Left ventricle myocardium inferior (tissue), 1 donor: ENCODE measurements around the gene PLA2G5. TPM values are rescaled to one million over a fixed set of nuclear protein-coding genes. Genes with fewer than 3 reads are reported as not detected.
A peak's percentile ranks its signal among the peaks of the same experiment; 100 is the strongest.
"Not testable (repeated sequence)": the region's sequence is repeated elsewhere in the genome, so short reads cannot be mapped to it uniquely, and the experiment has no call there.

ENCODE experiments used
- DNase-seq: peaks from one replicate; pipeline ENCODE4 v3.0.0-alpha.2; 2020
- H3K27ac ChIP-seq: fragments of 200-600 bp; replicated peaks from 2 replicates; pipeline ENCODE4 v1.8.0; 2021
- H3K27me3 ChIP-seq: fragments of 200-600 bp; 2 replicates; pipeline ENCODE4 v1.8.0; 2021; ENCODE audit warnings: low read depth
- H3K36me3 ChIP-seq: fragments of 200-600 bp; 2 replicates; pipeline ENCODE4 v1.8.0; 2021
- H3K4me1 ChIP-seq: fragments of 200-600 bp; 2 replicates; pipeline ENCODE4 v1.8.0; 2021
- H3K4me3 ChIP-seq: fragments of 200-600 bp; 2 replicates; pipeline ENCODE4 v1.8.0; 2021; ENCODE audit warnings: mild to moderate bottlenecking, moderate library complexity
- H3K9me3 ChIP-seq: fragments of 200-600 bp; replicated peaks from 2 replicates; pipeline ENCODE4 v1.8.0; 2021
- CTCF ChIP-seq: fragments of 200-600 bp; IDR thresholded peaks from 2 replicates; pipeline ENCODE4 v1.8.0; 2021; ENCODE audit warnings: antibody characterized with exemption, mild to moderate bottlenecking, borderline replicate concordance
- intact Hi-C: fragments of 100-400 bp; cut with micrococcal nuclease; formaldehyde crosslinking; loops from one replicate; pipeline ENCODE4 v1.11.0; 2022
- total RNA-seq: library from RNA; stranded (reverse); fragmentation: NEBNext Ultra II Directional; extraction: Animal tissue kit (Norgen Biotek cat#: 25700); gene quantifications from one replicate; pipeline ENCODE4 v1.2.1, GENCODE V29; 2021
- donor health status: DM: no; HTN: yes; CAD: no; lungs with severe emphysema.

The PLA2G5 gene
- total RNA-seq, 1 donor from 2014 or later = 51.4 TPM

GRCh38 chr1:20057886-20058420, 12.0 kb upstream of the PLA2G5 start:
- intact Hi-C loops = no loop called here
- Histone ChIP-seq H3K27ac (peak overlapping the region; percentile 41), H3K4me3 (no peak overlapping the region), H3K9me3 (no peaks in the 10 kb centered on the region), H3K4me1 (peaks cover 50% of the 10 kb centered on the region), H3K36me3 (peaks cover 5% of the 10 kb centered on the region), H3K27me3 (no peaks in the 10 kb centered on the region)
- no peak for DNase-seq
- TF ChIP-seq CTCF = no peak

- Histone ChIP-seq H3K27ac (peak overlapping the region; percentile 41), H3K4me1 (peaks cover 50% of the 10 kb centered on the region), H3K4me3 (no peak overlapping the region), H3K27me3 (no peaks in the 10 kb centered on the region), H3K36me3 (peaks cover 5% of the 10 kb centered on the region), H3K9me3 (no peaks in the 10 kb centered on the region)
- TF ChIP-seq CTCF = no peak
- no peak for DNase-seq
- intact Hi-C loops = no loop called here
These were observed 11.5 kb upstream of the PLA2G5 start for GRCh38 chr1:20058531-20058930.

GRCh38 chr1:20059847-20060246, 10.1 kb upstream of the PLA2G5 start:
- Histone ChIP-seq H3K36me3 (peaks cover 5% of the 10 kb centered on the region), H3K4me1 (peaks cover 39% of the 10 kb centered on the region), H3K9me3 (no peaks in the 10 kb centered on the region), H3K27me3 (no peaks in the 10 kb centered on the region), H3K27ac (no peak overlapping the region), H3K4me3 (no peak overlapping the region)
- DNase-seq = no peak
- TF ChIP-seq CTCF = no peak
- intact Hi-C loops = no loop called here

GRCh38 chr1:20060791-20061190, 9.2 kb upstream of the PLA2G5 start:
- H3K27ac ChIP-seq, H3K4me3 ChIP-seq, DNase-seq, intact Hi-C loops, H3K9me3 ChIP-seq, H3K36me3 ChIP-seq, H3K27me3 ChIP-seq: not testable (repeated sequence)
- peaks cover 29% of the 10 kb centered on the region for H3K4me1 ChIP-seq

- Histone ChIP-seq H3K9me3 (no peaks in the 10 kb centered on the region), H3K36me3 (peaks cover 5% of the 10 kb centered on the region), H3K27me3 (no peaks in the 10 kb centered on the region), H3K27ac (peak overlapping the region; percentile 10), H3K4me1 (peaks cover 25% of the 10 kb centered on the region), H3K4me3 (no peak overlapping the region)
- TF ChIP-seq CTCF = no peak
- DNase-seq = no peak
- intact Hi-C loops = no loop called here
These were observed 8.1 kb upstream of the PLA2G5 start for GRCh38 chr1:20061866-20062265.

- Histone ChIP-seq H3K4me3 (no peak overlapping the region), H3K27me3 (no peaks in the 10 kb centered on the region), H3K36me3 (peaks cover 5% of the 10 kb centered on the region), H3K27ac (no peak overlapping the region), H3K4me1 (peaks cover 15% of the 10 kb centered on the region), H3K9me3 (no peaks in the 10 kb centered on the region)
- intact Hi-C loops = no loop called here
- TF ChIP-seq CTCF = no peak
- DNase-seq = no peak
These were observed 6.1 kb upstream of the PLA2G5 start for GRCh38 chr1:20063861-20064292.
